Ishikawa (cell line): ENCODE measurements around the gene EIF4G2.

Experiments
- CEBPB ChIP-seq: IDR thresholded peaks from 2 replicates; pipeline ENCODE4 v1.6.1; 2012
- EP300 ChIP-seq: IDR thresholded peaks from 2 replicates; pipeline ENCODE4 v1.6.1; 2012; ENCODE audit warnings: borderline replicate concordance
- FOXM1 ChIP-seq: IDR thresholded peaks from 2 replicates; pipeline ENCODE4 v1.6.1; 2012; ENCODE audit warnings: low read depth, borderline replicate concordance
- NFIC ChIP-seq: IDR thresholded peaks from 2 replicates; pipeline ENCODE4 v1.6.1; 2012
- TAF1 ChIP-seq: IDR thresholded peaks from 2 replicates; pipeline ENCODE4 v1.6.1; 2012; ENCODE audit warnings: low read depth, mild to moderate bottlenecking
- TEAD4 ChIP-seq: IDR thresholded peaks from 2 replicates; pipeline ENCODE4 v1.6.1; 2012
- YY1 ChIP-seq: IDR thresholded peaks from 2 replicates; pipeline ENCODE4 v1.6.1; 2012; ENCODE audit warnings: low read depth

DNA sequence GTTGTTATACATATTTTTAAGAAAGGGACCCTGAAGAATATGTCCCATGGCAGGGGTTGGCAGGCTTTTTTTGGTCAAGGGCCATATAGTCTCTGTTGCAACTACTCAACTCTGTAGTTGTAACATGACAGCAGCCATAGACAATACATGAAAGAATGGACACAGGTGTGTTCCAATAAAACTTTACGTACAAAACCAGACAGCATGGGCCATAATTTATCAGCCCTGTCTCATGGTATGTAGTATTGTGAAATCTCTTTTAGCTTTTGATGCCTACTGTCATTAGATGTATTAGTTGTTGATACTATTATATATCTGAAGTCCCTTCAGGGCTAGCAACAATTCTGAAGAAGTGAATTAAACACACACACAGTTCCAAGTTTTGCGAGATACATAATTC, 46.6 kb upstream of the EIF4G2 start:
- TF ChIP-seq YY1 (no peak), CEBPB (0 out of 2 replicates have a peak, but pooled peaks have one; percentile 13), FOXM1 (no peak), EP300 (no peak), NFIC (no peak), TEAD4 (no peak), TAF1 (no peak)
